H9 (cell line): Measurements from ENCODE around the gene ARCN1. TPM values are rescaled to one million over a fixed set of nuclear protein-coding genes. Genes with fewer than 3 reads are reported as not detected.

Experiments
- DNase-seq: peaks from one replicate; pipeline ENCODE4 v3.0.0-alpha.2; 2017
- H2AFZ ChIP-seq: one replicate; pipeline ENCODE4 v1.6.1; 2013; ENCODE audit warnings: mild to moderate bottlenecking, low read length, control low read depth, moderate library complexity
- H2AK5ac ChIP-seq: 2 replicates; pipeline ENCODE4 v1.6.1; 2013; ENCODE audit warnings: low read length, control low read depth, mixed read lengths; ENCODE audit not compliant: insufficient read length
- H2BK120ac ChIP-seq: one replicate; pipeline ENCODE4 v1.6.1; 2013; ENCODE audit warnings: low read depth, mild to moderate bottlenecking, low read length, control low read depth, inconsistent platforms; ENCODE audit not compliant: poor library complexity, severe bottlenecking
- H2BK12ac ChIP-seq: 2 replicates; pipeline ENCODE4 v1.6.1; 2013; ENCODE audit warnings: low read length, control low read depth, mixed read lengths, low read depth; ENCODE audit not compliant: insufficient read length
- H2BK15ac ChIP-seq: 2 replicates; pipeline ENCODE4 v1.6.1; 2013; ENCODE audit warnings: low read depth, low read length, control low read depth
- H2BK20ac ChIP-seq: one replicate; pipeline ENCODE4 v1.6.1; 2013; ENCODE audit warnings: low read depth, mild to moderate bottlenecking, low read length, control low read depth, inconsistent platforms; ENCODE audit not compliant: poor library complexity, severe bottlenecking
- H2BK5ac ChIP-seq: 2 replicates; pipeline ENCODE4 v1.6.1; 2013; ENCODE audit warnings: low read length, control low read depth, mixed read lengths; ENCODE audit not compliant: insufficient read length
- H3K14ac ChIP-seq: 2 replicates; pipeline ENCODE4 v1.6.1; 2013; ENCODE audit warnings: low read length, control low read depth; ENCODE audit not compliant: insufficient read depth
- H3K18ac ChIP-seq: 2 replicates; pipeline ENCODE4 v1.6.1; 2013; ENCODE audit warnings: low read depth, mild to moderate bottlenecking, mixed read lengths, low read length, control low read depth; ENCODE audit not compliant: insufficient read length
- H3K23ac ChIP-seq: 2 replicates; pipeline ENCODE4 v1.6.1; 2013; ENCODE audit warnings: low read length, control low read depth, mixed read lengths, low read depth; ENCODE audit not compliant: insufficient read length
- H3K23me2 ChIP-seq: 2 replicates; pipeline ENCODE4 v1.6.1; 2013; ENCODE audit warnings: low read depth, mild to moderate bottlenecking, mixed read lengths, low read length, control low read depth; ENCODE audit not compliant: insufficient read length, poor library complexity, severe bottlenecking
- H3K27ac ChIP-seq: 2 replicates; pipeline ENCODE4 v1.5.1; 2013; ENCODE audit warnings: low read length, control low read depth, mixed read lengths, low read depth; ENCODE audit not compliant: insufficient read length
- H3K27me3 ChIP-seq: 2 replicates; pipeline ENCODE4 v1.6.1; 2013; ENCODE audit warnings: low read length, control low read depth, inconsistent platforms; ENCODE audit not compliant: insufficient read depth
- H3K4ac ChIP-seq: 2 replicates; pipeline ENCODE4 v1.6.1; 2013; ENCODE audit warnings: low read depth, mild to moderate bottlenecking, control low read depth, inconsistent platforms, low read length, moderate library complexity
- H3K4me1 ChIP-seq: 2 replicates; pipeline ENCODE4 v1.6.1; 2013; ENCODE audit warnings: low read length, control low read depth, inconsistent platforms; ENCODE audit not compliant: insufficient read depth
- H3K4me2 ChIP-seq: 2 replicates; pipeline ENCODE4 v1.6.1; 2013; ENCODE audit warnings: low read length, control low read depth, mixed read lengths; ENCODE audit not compliant: insufficient read length, insufficient read depth
- H3K56ac ChIP-seq: 2 replicates; pipeline ENCODE4 v1.6.1; 2013; ENCODE audit warnings: low read depth, mild to moderate bottlenecking, mixed read lengths, low read length, control low read depth; ENCODE audit not compliant: insufficient read length
- H3K79me1 ChIP-seq: 2 replicates; pipeline ENCODE4 v1.6.1; 2013; ENCODE audit warnings: low read depth, mild to moderate bottlenecking, moderate library complexity, low read length, control low read depth, inconsistent platforms; ENCODE audit not compliant: insufficient read depth, poor library complexity, severe bottlenecking
- H3K79me2 ChIP-seq: 2 replicates; pipeline ENCODE4 v1.6.1; 2013; ENCODE audit warnings: low read length, control low read depth, inconsistent platforms; ENCODE audit not compliant: insufficient read depth
- H3K9ac ChIP-seq: 2 replicates; pipeline ENCODE4 v1.6.1; 2013; ENCODE audit warnings: low read length, control low read depth, mixed read lengths; ENCODE audit not compliant: insufficient read length; ENCODE audit errors: extremely low read depth
- H3K9me3 ChIP-seq: one replicate; pipeline ENCODE4 v1.6.1; 2013; ENCODE audit warnings: low read depth, low read length, inconsistent platforms; ENCODE audit not compliant: control insufficient read depth
- H3T11ph ChIP-seq: one replicate; pipeline ENCODE4 v1.6.1; 2013; ENCODE audit warnings: mild to moderate bottlenecking, low read length, control low read depth, inconsistent platforms
- H4K20me1 ChIP-seq: one replicate; pipeline ENCODE4 v1.6.1; 2013; ENCODE audit not compliant: control insufficient read depth, insufficient read length, insufficient read depth
- H4K5ac ChIP-seq: 2 replicates; pipeline ENCODE4 v1.6.1; 2013; ENCODE audit warnings: low read depth, mild to moderate bottlenecking, mixed read lengths, low read length, control low read depth; ENCODE audit not compliant: insufficient read length
- H4K8ac ChIP-seq: replicated peaks from 2 replicates; pipeline ENCODE4 v1.6.1; 2013; ENCODE audit warnings: low read length, control low read depth, mixed read lengths, low read depth; ENCODE audit not compliant: insufficient read length
- H4K91ac ChIP-seq: 2 replicates; pipeline ENCODE4 v1.6.1; 2013; ENCODE audit warnings: low read depth, mild to moderate bottlenecking, moderate library complexity, mixed read lengths, low read length, control low read depth; ENCODE audit not compliant: insufficient read length
- H3K27ac Mint-ChIP-seq, 3 experiments: 2 replicates in 2 of 3; 3 replicates in 1 of 3; pipeline ENCODE4 v1.8.0; 2020 to 2021; ENCODE audit warnings: mixed read lengths in 3 of 3, mild to moderate bottlenecking in 1 of 3, moderate library complexity in 1 of 3
- H3K27me3 Mint-ChIP-seq: 2 replicates; pipeline ENCODE4 v1.8.0; 2021; ENCODE audit warnings: low read depth, mild to moderate bottlenecking, moderate library complexity, mixed read lengths
- H3K36me3 Mint-ChIP-seq, 3 experiments: 2 replicates in 2 of 3; 3 replicates in 1 of 3; pipeline ENCODE4 v1.8.0; 2020 to 2021; ENCODE audit warnings: low read depth in 3 of 3, mixed read lengths in 3 of 3; ENCODE audit not compliant: insufficient read depth in 1 of 3
- H3K4me1 Mint-ChIP-seq, 2 experiments: 2 replicates each; pipeline ENCODE4 v1.8.0; 2020; ENCODE audit warnings: mixed read lengths in 2 of 2
- H3K4me3 Mint-ChIP-seq, 2 experiments: 2 replicates in 1 of 2; 3 replicates in 1 of 2; pipeline ENCODE4 v1.8.0; 2020 to 2021; ENCODE audit warnings: mild to moderate bottlenecking in 2 of 2, mixed read lengths in 2 of 2, moderate library complexity in 1 of 2
- H3K9me3 Mint-ChIP-seq, 2 experiments: 2 replicates in 1 of 2; 3 replicates in 1 of 2; pipeline ENCODE4 v1.8.0; 2020; ENCODE audit warnings: mild to moderate bottlenecking in 2 of 2, mixed read lengths in 2 of 2, moderate library complexity in 1 of 2
- CTCF ChIP-seq: fragments of 200-600 bp; sonication (generic); conservative IDR thresholded peaks from 3 replicates; pipeline ENCODE4 v1.8.0; 2021; ENCODE audit warnings: antibody characterized with exemption, mild to moderate bottlenecking
- WGBS: extraction: QIAGEN DNeasy Blood & Tissue Kit; methylation state at CpG from one replicate; pipeline ENCODE4 v1.1.7; 2013; ENCODE audit warnings: missing lambda C conversion rate, low lambda C conversion rate, mixed read lengths; ENCODE audit not compliant: insufficient read length; ENCODE audit errors: extremely low coverage; 5-methylcytosine and 5-hydroxymethylcytosine counted together
- total RNA-seq: library from RNA; stranded (reverse); gene quantifications from 2 replicates; pipeline ENCODE4 v1.2.1, GENCODE V29; 2021

Gene ARCN1
- total RNA-seq, 1 experiment from 2014 or later = 152 TPM

- no peak overlapping the region for H3K23ac ChIP-seq
- no peak overlapping the region for H3K4ac ChIP-seq
- no peak for TF ChIP-seq CTCF
- no peak overlapping the region for H3T11ph ChIP-seq
- H2BK120ac ChIP-seq = no peak overlapping the region
- no peak overlapping the region for H3K14ac ChIP-seq
- WGBS = no CpG with 5 or more reads among the region's 9 CpGs
- no peak for DNase-seq
- Mint-ChIP-seq H3K27ac (peak overlapping the region in 1 of 3 experiments; percentile 12; a peak in 1 of 7 replicates), H3K9me3 (no peaks in the 10 kb centered on the region), H3K4me1 (peaks cover 24 to 37% of the 10 kb centered on the region in 2 experiments), H3K36me3 (peaks cover 31 to 60% (median 57%) of the 10 kb centered on the region in 3 experiments), H3K4me3 (no peak overlapping the region; a peak in 1 of 5 replicates), H3K27me3 (no peaks in the 10 kb centered on the region)
- H3K9ac ChIP-seq = no peak overlapping the region
- H4K91ac ChIP-seq = no peak overlapping the region
- peaks cover 12% of the 10 kb centered on the region; the same call in 1 of the 2 replicates for H3K4me1 ChIP-seq
- H3K18ac ChIP-seq = no peak overlapping the region
- H3K79me1 ChIP-seq = no peaks in the 10 kb centered on the region
- no peaks in the 10 kb centered on the region for H3K9me3 ChIP-seq
- no peak overlapping the region for H2BK15ac ChIP-seq
- H3K56ac ChIP-seq = no peak overlapping the region
- no peak overlapping the region for H2BK12ac ChIP-seq
- H2AK5ac ChIP-seq = no peak overlapping the region
- H3K23me2 ChIP-seq = peaks cover 3% of the 10 kb centered on the region
- H2BK20ac ChIP-seq = no peak overlapping the region
- H4K20me1 ChIP-seq = no peaks in the 10 kb centered on the region
- H3K79me2 ChIP-seq = no peaks in the 10 kb centered on the region
- H3K4me2 ChIP-seq = no peak overlapping the region
- no peaks in the 10 kb centered on the region for H3K27me3 ChIP-seq
- H4K8ac ChIP-seq = no peak overlapping the region
- no peak overlapping the region for H3K27ac ChIP-seq
- H2AFZ ChIP-seq = no peak overlapping the region
- no peak overlapping the region for H2BK5ac ChIP-seq
- H4K5ac ChIP-seq = no peak overlapping the region
Observed at GRCh38 chr11:118632577-118633318, 60.5 kb downstream of the ARCN1 start.
